ENCODE results near the gene EP400. TPM values are rescaled to one million over a fixed set of nuclear protein-coding genes. Genes with fewer than 3 reads are reported as not detected.

Gene EP400
- total RNA-seq, 1 donor from 2014 or later = 85.8 TPM

- TF ChIP-seq, protein P1, sequence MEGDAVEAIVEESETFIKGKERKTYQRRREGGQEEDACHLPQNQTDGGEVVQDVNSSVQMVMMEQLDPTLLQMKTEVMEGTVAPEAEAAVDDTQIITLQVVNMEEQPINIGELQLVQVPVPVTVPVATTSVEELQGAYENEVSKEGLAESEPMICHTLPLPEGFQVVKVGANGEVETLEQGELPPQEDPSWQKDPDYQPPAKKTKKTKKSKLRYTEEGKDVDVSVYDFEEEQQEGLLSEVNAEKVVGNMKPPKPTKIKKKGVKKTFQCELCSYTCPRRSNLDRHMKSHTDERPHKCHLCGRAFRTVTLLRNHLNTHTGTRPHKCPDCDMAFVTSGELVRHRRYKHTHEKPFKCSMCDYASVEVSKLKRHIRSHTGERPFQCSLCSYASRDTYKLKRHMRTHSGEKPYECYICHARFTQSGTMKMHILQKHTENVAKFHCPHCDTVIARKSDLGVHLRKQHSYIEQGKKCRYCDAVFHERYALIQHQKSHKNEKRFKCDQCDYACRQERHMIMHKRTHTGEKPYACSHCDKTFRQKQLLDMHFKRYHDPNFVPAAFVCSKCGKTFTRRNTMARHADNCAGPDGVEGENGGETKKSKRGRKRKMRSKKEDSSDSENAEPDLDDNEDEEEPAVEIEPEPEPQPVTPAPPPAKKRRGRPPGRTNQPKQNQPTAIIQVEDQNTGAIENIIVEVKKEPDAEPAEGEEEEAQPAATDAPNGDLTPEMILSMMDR (IDR thresholded peaks at IDR 0.05; ENCODE audit: partially characterized antibody, unreplicated experiment) = no peak
- Mint-ChIP-seq H3K9me3 (ENCODE audit: unreplicated experiment) (no peaks in the 10 kb centered on the region), H3K36me3 (ENCODE audit: unreplicated experiment) (peaks cover 4% of the 10 kb centered on the region), H3K27me3 (ENCODE audit: unreplicated experiment) (peaks cover under 1% of the 10 kb centered on the region), H3K27ac (ENCODE audit: unreplicated experiment) (no peak overlapping the region), H3K4me1 (ENCODE audit: low read depth, unreplicated experiment) (peaks cover 1% of the 10 kb centered on the region), H3K4me3 (ENCODE audit: unreplicated experiment) (no peak overlapping the region)
- DNase-seq = no peak
Observed at GRCh38 chr12:132006056-132006680, 56.4 kb downstream of the EP400 start.

- Mint-ChIP-seq H3K36me3 (ENCODE audit: unreplicated experiment) (peaks cover 4% of the 10 kb centered on the region), H3K9me3 (ENCODE audit: unreplicated experiment) (no peaks in the 10 kb centered on the region), H3K4me1 (ENCODE audit: low read depth, unreplicated experiment) (no peaks in the 10 kb centered on the region), H3K27ac (ENCODE audit: unreplicated experiment) (no peak overlapping the region), H3K4me3 (ENCODE audit: unreplicated experiment) (no peak overlapping the region), H3K27me3 (ENCODE audit: unreplicated experiment) (no peaks in the 10 kb centered on the region)
- TF ChIP-seq, protein P1 (IDR thresholded peaks at IDR 0.05; ENCODE audit: partially characterized antibody, unreplicated experiment) = no peak
- no peak for DNase-seq
Observed at GRCh38 chr12:132007041-132007440, 57.3 kb downstream of the EP400 start.

GRCh38 chr12:132009336-132009859 is 59.7 kb downstream of the EP400 start:
- Mint-ChIP-seq H3K36me3 (ENCODE audit: unreplicated experiment) (peaks cover 7% of the 10 kb centered on the region), H3K27me3 (ENCODE audit: unreplicated experiment) (no peaks in the 10 kb centered on the region), H3K27ac (ENCODE audit: unreplicated experiment) (no peak overlapping the region), H3K9me3 (ENCODE audit: unreplicated experiment) (no peaks in the 10 kb centered on the region), H3K4me3 (ENCODE audit: unreplicated experiment) (no peak overlapping the region), H3K4me1 (ENCODE audit: low read depth, unreplicated experiment) (no peaks in the 10 kb centered on the region)
- no peak for DNase-seq
- TF ChIP-seq, protein P1 (IDR thresholded peaks at IDR 0.05; ENCODE audit: partially characterized antibody, unreplicated experiment) = no peak

- no peak overlapping the region for H3K27ac Mint-ChIP-seq (ENCODE audit: unreplicated experiment)
- TF ChIP-seq, protein P1 (IDR thresholded peaks at IDR 0.05; ENCODE audit: partially characterized antibody, unreplicated experiment) = no peak
- peaks cover 7% of the 10 kb centered on the region for H3K36me3 Mint-ChIP-seq (ENCODE audit: unreplicated experiment)
- no peak overlapping the region for H3K4me3 Mint-ChIP-seq (ENCODE audit: unreplicated experiment)
- no peak for DNase-seq
- H3K27me3 Mint-ChIP-seq (ENCODE audit: unreplicated experiment) = peaks cover 6% of the 10 kb centered on the region
- no peaks in the 10 kb centered on the region for H3K4me1 Mint-ChIP-seq (ENCODE audit: low read depth, unreplicated experiment)
- peaks cover 2% of the 10 kb centered on the region for H3K9me3 Mint-ChIP-seq (ENCODE audit: unreplicated experiment)
Observed at GRCh38 chr12:132012919-132013568, 63.3 kb downstream of the EP400 start.
